Gastrocnemius medialis (tissue), 4 donors: ENCODE data around the gene FAM3A. TPM values are rescaled to one million over a fixed set of nuclear protein-coding genes. Genes with fewer than 3 reads are reported as not detected.
A peak's percentile ranks its signal among the peaks of the same experiment; 100 is the strongest.

Experiments
- ATAC-seq, 2 donors: fragments of 150-250 bp; one replicate each; pipeline ENCODE4 v1.9.1; 2016
- DNase-seq, 2 donors: peaks; one replicate each; pipeline ENCODE4 v3.0.0-alpha.2; 2019
- H3K27ac ChIP-seq, 4 donors: fragments of 200-600 bp; sonication (generic); 1 replicate in 1 of 4; 2 replicates in 3 of 4; pipeline ENCODE4 v1.5.1; 2016 to 2018; ENCODE audit warnings: mild to moderate bottlenecking in 2 of 4, moderate library complexity in 1 of 4
- H3K27me3 ChIP-seq, 3 donors: fragments of 200-600 bp; sonication (generic) in 2 of 3; 1 replicate in 1 of 3; 2 replicates in 2 of 3; pipeline versions ENCODE4 v1.5.1 to v1.6.0; 2016 to 2019; ENCODE audit warnings: mild to moderate bottlenecking in 1 of 3, moderate library complexity in 1 of 3
- H3K36me3 ChIP-seq, 2 donors: fragments of 200-600 bp; sonication (generic) in 1 of 2; one replicate each; pipeline ENCODE4 v1.5.1; 2017 to 2018
- H3K4me1 ChIP-seq, 2 donors: fragments of 200-600 bp; sonication (generic) in 1 of 2; one replicate each; pipeline ENCODE4 v1.5.1; 2016 to 2017; ENCODE audit warnings: mild to moderate bottlenecking in 2 of 2
- H3K4me3 ChIP-seq, 4 donors: fragments of 200-600 bp; sonication (generic) in 3 of 4; 1 replicate in 1 of 4; 2 replicates in 3 of 4; pipeline ENCODE4 v1.5.1; 2016 to 2019; ENCODE audit warnings: mild to moderate bottlenecking in 2 of 4
- H3K9me3 ChIP-seq, 3 donors: fragments of 200-600 bp; sonication (generic) in 2 of 3; 1 replicate in 1 of 3; 2 replicates in 2 of 3; pipeline ENCODE4 v1.5.1; 2016 to 2019
- CTCF ChIP-seq, 5 experiments: fragments of 450-650 bp in 3 of 5; fragments of 200-600 bp in 2 of 5; sonication (generic) in 2 of 5; IDR thresholded peaks in 4 of 5; conservative IDR thresholded peaks in 1 of 5; 1 replicate in 4 of 5; 2 replicates in 1 of 5; pipeline ENCODE4 v1.5.1; 2016 to 2019; ENCODE audit warnings: antibody characterized with exemption in 5 of 5, mild to moderate bottlenecking in 3 of 5, moderate library complexity in 3 of 5
- POLR2A ChIP-seq, 2 donors: fragments of 450-650 bp; IDR thresholded peaks; one replicate each; pipeline ENCODE4 v1.6.1; 2017; ENCODE audit warnings: antibody characterized with exemption in 2 of 2, mild to moderate bottlenecking in 2 of 2, moderate library complexity in 2 of 2
- in situ Hi-C, 4 donors: fragments of 200-750 bp; cut with MboI; loops; one replicate each; pipeline versions ENCODE4 v1.15.0 to v1.8.0; 2017; ENCODE audit warnings: low sequenced_read_pairs in 4 of 4
- intact Hi-C: fragments of 100-400 bp; cut with DNase I; formaldehyde crosslinking; loops from one replicate; pipeline ENCODE4 v1.15.1; 2023; ENCODE audit warnings: low total_unique reads
- total RNA-seq, 4 donors: library from RNA; depleted of rRNA; stranded (reverse); fragments of >200 nt; gene quantifications; one replicate each; pipeline versions ENCODE4 v1.1.0 to v1.2.3, GENCODE V29; 2016

The FAM3A gene
- total RNA-seq, 4 donors from 2014 or later, result 28.3 to 44.5 (median 37.8) TPM

- in situ Hi-C loops (loop anchor here in 2 of 4 donors (25.0 kb wide), 2 partner anchors 122 to 572 kb away; partner anchors contain the start of genes DNASE1L1 (in 2 of the 2), TAFAZZIN (in 2 of the 2), HCFC1 (in 1 of the 2) and TMEM187 (in 1 of the 2)), intact Hi-C loops (loop anchor here (5.0 kb wide), 1 partner anchor 42 kb away; the partner anchor contains the start of gene SLC10A3)
- DNase-seq (peak; percentile 60 to 80), ATAC-seq (peak; percentile 94 to 97)
- Histone ChIP-seq H3K9me3 (no peaks in the 10 kb centered on the region), H3K4me3 (no peak overlapping the region), H3K27me3 (no peaks in the 10 kb centered on the region), H3K36me3 (peaks cover 0 to 18% of the 10 kb centered on the region in 2 donors), H3K4me1 (peaks cover 0 to 8% of the 10 kb centered on the region in 2 donors), H3K27ac (peak overlapping the region; percentile 19 to 64 (median 50))
- TF ChIP-seq POLR2A (IDR thresholded peaks at IDR 0.05), result no peak
- peak; percentile 94 to 99 (median 98) for TF ChIP-seq CTCF (IDR thresholded peaks at IDR 0.05 in 4 of 5, conservative IDR thresholded peaks at IDR 0.05 in 1 of 5)
These were observed 18.7 kb upstream of the FAM3A start for GRCh38 chrX:154534526-154535322.

- ATAC-seq, result no peak
- in situ Hi-C loops (loop anchor here in 2 of 4 donors (25.0 kb wide), 2 partner anchors 120 to 570 kb away; partner anchors contain the start of genes DNASE1L1 (in 2 of the 2), TAFAZZIN (in 2 of the 2), HCFC1 (in 1 of the 2) and TMEM187 (in 1 of the 2)), intact Hi-C loops (loop anchor here (5.0 kb wide), 1 partner anchor 40 kb away; the partner anchor contains the start of gene SLC10A3)
- Histone ChIP-seq H3K36me3 (peaks cover 0 to 18% of the 10 kb centered on the region in 2 donors), H3K9me3 (no peaks in the 10 kb centered on the region), H3K27me3 (no peaks in the 10 kb centered on the region), H3K4me1 (peaks cover 0 to 8% of the 10 kb centered on the region in 2 donors), H3K27ac (no peak overlapping the region), H3K4me3 (no peak overlapping the region)
- no peak for DNase-seq
- TF ChIP-seq CTCF (IDR thresholded peaks at IDR 0.05 in 4 of 5, conservative IDR thresholded peaks at IDR 0.05 in 1 of 5) (no peak), POLR2A (IDR thresholded peaks at IDR 0.05) (no peak)
These were observed 16.7 kb upstream of the FAM3A start for GRCh38 chrX:154532690-154533089.

- Histone ChIP-seq H3K36me3 (peaks cover 0 to 18% of the 10 kb centered on the region in 2 donors), H3K27ac (no peak overlapping the region), H3K9me3 (no peaks in the 10 kb centered on the region), H3K4me3 (no peak overlapping the region), H3K4me1 (peaks cover 0 to 17% of the 10 kb centered on the region in 2 donors), H3K27me3 (no peaks in the 10 kb centered on the region)
- TF ChIP-seq POLR2A (IDR thresholded peaks at IDR 0.05) (no peak), CTCF (IDR thresholded peaks at IDR 0.05 in 4 of 5, conservative IDR thresholded peaks at IDR 0.05 in 1 of 5) (no peak)
- intact Hi-C loops (loop anchor here (5.0 kb wide), 1 partner anchor 39 kb away; the partner anchor contains the start of gene SLC10A3), in situ Hi-C loops (loop anchor here in 2 of 4 donors (25.0 kb wide), 2 partner anchors 119 to 569 kb away; partner anchors contain the start of genes DNASE1L1 (in 2 of the 2), TAFAZZIN (in 2 of the 2), HCFC1 (in 1 of the 2) and TMEM187 (in 1 of the 2))
- DNase-seq (no peak), ATAC-seq (no peak)
These were observed 15.6 kb upstream of the FAM3A start for GRCh38 chrX:154531626-154532025.

GRCh38 chrX:154530286-154530685, 14.3 kb upstream of the FAM3A start:
- no peaks in the 10 kb centered on the region for H3K27me3 ChIP-seq
- H3K27ac ChIP-seq, result no peak overlapping the region
- no peak for DNase-seq
- peaks cover 0 to 17% of the 10 kb centered on the region in 2 donors for H3K4me1 ChIP-seq
- TF ChIP-seq CTCF (IDR thresholded peaks at IDR 0.05 in 4 of 5, conservative IDR thresholded peaks at IDR 0.05 in 1 of 5) (no peak), POLR2A (IDR thresholded peaks at IDR 0.05) (no peak)
- intact Hi-C loops (loop anchor here (5.0 kb wide), 1 partner anchor 38 kb away; the partner anchor contains the start of gene SLC10A3), in situ Hi-C loops (loop anchor here in 2 of 4 donors (25.0 kb wide), 2 partner anchors 118 to 568 kb away; partner anchors contain the start of genes DNASE1L1 (in 2 of the 2), TAFAZZIN (in 2 of the 2), HCFC1 (in 1 of the 2) and TMEM187 (in 1 of the 2))
- no peak overlapping the region for H3K4me3 ChIP-seq
- H3K36me3 ChIP-seq, result peaks cover 0 to 18% of the 10 kb centered on the region in 2 donors
- H3K9me3 ChIP-seq, result no peaks in the 10 kb centered on the region
- ATAC-seq, result no peak
